ENCODE results near the gene CCDC69. TPM values are rescaled to one million over a fixed set of nuclear protein-coding genes. Genes with fewer than 3 reads are reported as not detected.

Gene CCDC69
- total RNA-seq, 6 experiments from 2014 or later, result 0.43 to 1.1 (median 0.71) TPM

DNA sequence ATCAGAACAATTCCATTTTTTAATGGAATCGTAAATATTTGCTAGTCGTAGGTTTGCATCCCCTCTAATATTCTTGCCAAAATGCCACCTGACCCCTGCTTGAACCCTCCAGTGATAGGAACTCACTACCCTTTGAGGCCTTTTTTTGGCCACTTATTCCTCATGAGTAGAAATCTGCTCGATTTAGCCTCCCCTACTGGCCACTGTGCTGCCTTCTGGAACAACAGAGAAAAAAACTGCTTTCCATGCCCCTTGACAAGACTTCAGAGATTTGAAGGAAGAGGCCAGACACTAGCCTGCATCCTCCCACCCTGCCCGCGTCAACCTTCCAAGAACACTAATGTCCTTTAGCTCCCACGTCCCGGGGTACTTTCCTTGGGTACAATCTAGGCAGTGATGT lies 4.1 kb downstream of the CCDC69 start:
- TF ChIP-seq, protein P1, sequence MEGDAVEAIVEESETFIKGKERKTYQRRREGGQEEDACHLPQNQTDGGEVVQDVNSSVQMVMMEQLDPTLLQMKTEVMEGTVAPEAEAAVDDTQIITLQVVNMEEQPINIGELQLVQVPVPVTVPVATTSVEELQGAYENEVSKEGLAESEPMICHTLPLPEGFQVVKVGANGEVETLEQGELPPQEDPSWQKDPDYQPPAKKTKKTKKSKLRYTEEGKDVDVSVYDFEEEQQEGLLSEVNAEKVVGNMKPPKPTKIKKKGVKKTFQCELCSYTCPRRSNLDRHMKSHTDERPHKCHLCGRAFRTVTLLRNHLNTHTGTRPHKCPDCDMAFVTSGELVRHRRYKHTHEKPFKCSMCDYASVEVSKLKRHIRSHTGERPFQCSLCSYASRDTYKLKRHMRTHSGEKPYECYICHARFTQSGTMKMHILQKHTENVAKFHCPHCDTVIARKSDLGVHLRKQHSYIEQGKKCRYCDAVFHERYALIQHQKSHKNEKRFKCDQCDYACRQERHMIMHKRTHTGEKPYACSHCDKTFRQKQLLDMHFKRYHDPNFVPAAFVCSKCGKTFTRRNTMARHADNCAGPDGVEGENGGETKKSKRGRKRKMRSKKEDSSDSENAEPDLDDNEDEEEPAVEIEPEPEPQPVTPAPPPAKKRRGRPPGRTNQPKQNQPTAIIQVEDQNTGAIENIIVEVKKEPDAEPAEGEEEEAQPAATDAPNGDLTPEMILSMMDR (IDR thresholded peaks at IDR 0.05), result peak; percentile 55
- H3K4me1 Mint-ChIP-seq (ENCODE audit: low read depth), result peaks cover 13% of the 10 kb centered on the region
- no peak overlapping the region for H3K27ac Mint-ChIP-seq
- H3K36me3 Mint-ChIP-seq (ENCODE audit: low read depth), result no peaks in the 10 kb centered on the region
- no peak overlapping the region for H3K4me3 Mint-ChIP-seq
- DNase-seq, result no peak
- peaks cover 10% of the 10 kb centered on the region for H3K27me3 Mint-ChIP-seq (ENCODE audit: insufficient read depth)
- H3K9me3 Mint-ChIP-seq, result no peaks in the 10 kb centered on the region

DNA sequence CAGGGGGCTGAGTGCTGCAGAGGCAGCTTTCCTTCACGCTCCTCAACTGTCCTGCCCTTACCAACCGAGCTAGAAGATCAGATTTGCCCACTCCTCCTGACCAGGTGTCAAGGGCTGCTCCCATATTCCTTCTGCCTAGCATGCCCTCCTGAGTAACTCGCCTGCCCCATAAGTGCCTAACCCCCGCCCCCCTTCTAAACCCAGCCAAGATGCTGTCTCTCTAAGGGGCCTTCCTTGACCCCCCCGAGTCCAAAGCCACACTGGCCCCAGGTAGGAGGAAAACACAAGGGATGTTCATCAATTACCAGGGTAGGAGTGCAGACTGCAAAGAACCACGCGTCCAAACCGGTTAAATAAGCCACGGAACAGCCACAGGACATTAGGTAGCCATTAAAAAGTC lies 4.8 kb downstream of the CCDC69 start:
- Mint-ChIP-seq H3K4me3 (no peak overlapping the region), H3K27me3 (ENCODE audit: insufficient read depth) (peaks cover 10% of the 10 kb centered on the region), H3K27ac (no peak overlapping the region), H3K36me3 (ENCODE audit: low read depth) (no peaks in the 10 kb centered on the region), H3K4me1 (ENCODE audit: low read depth) (peaks cover 9% of the 10 kb centered on the region), H3K9me3 (no peaks in the 10 kb centered on the region)
- no peak for DNase-seq
- TF ChIP-seq, protein P1 (IDR thresholded peaks at IDR 0.05), result no peak

DNA sequence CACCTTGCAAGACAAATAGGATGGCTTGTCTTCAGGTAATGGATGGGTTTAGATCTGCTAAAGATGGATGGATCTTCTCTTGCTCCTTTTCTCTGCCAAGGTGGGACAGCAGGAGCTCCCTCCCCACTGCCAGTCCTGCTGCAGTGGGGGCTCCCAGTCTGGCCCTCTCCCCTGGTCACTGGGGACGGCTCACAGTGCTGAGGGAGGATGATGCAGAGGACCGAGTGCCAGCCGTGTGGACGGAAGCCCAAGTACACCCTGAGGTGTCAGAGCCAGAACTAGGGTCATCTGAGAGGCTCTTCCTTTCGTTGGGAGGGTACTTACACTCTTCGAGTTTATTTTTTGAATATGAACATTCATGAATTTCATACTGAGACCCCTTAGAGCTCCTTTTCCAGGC lies 5.7 kb downstream of the CCDC69 start:
- peaks cover 10% of the 10 kb centered on the region for H3K27me3 Mint-ChIP-seq (ENCODE audit: insufficient read depth)
- TF ChIP-seq, protein P1 (IDR thresholded peaks at IDR 0.05), result no peak
- H3K4me1 Mint-ChIP-seq (ENCODE audit: low read depth), result peaks cover 7% of the 10 kb centered on the region
- no peak overlapping the region for H3K27ac Mint-ChIP-seq
- no peak overlapping the region for H3K4me3 Mint-ChIP-seq
- no peaks in the 10 kb centered on the region for H3K36me3 Mint-ChIP-seq (ENCODE audit: low read depth)
- no peaks in the 10 kb centered on the region for H3K9me3 Mint-ChIP-seq
- DNase-seq, result no peak

DNA sequence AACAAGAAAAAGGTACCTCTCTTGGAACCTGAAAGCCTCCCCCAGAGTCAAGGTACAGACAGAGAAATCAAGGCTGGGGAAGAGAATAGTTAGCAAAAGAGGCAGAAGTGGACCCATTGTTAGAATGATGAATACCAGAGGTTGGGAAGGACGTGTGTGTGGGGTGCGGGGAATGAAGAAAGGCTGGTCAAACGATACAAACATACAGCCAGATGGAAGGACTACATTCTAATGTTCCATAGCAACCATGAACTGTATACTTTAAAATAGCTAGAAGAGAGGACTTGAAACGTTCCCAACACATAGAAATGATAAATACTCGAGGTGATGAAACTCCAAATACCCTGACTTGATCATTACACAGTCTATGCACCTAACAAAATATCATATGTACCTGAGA lies 7.1 kb downstream of the CCDC69 start:
- Mint-ChIP-seq H3K27me3 (ENCODE audit: insufficient read depth) (peaks cover 16% of the 10 kb centered on the region), H3K4me3 (no peak overlapping the region), H3K36me3 (ENCODE audit: low read depth) (no peaks in the 10 kb centered on the region), H3K27ac (no peak overlapping the region), H3K4me1 (ENCODE audit: low read depth) (peaks cover 6% of the 10 kb centered on the region), H3K9me3 (no peaks in the 10 kb centered on the region)
- DNase-seq, result no peak
- TF ChIP-seq, protein P1 (IDR thresholded peaks at IDR 0.05), result no peak

GRCh38 chr5:151215546-151215880 lies 8.4 kb downstream of the CCDC69 start:
- Mint-ChIP-seq H3K36me3 (ENCODE audit: low read depth) (no peaks in the 10 kb centered on the region), H3K4me1 (ENCODE audit: low read depth) (no peaks in the 10 kb centered on the region), H3K4me3 (no peak overlapping the region), H3K27me3 (ENCODE audit: insufficient read depth) (peaks cover 12% of the 10 kb centered on the region), H3K9me3 (no peaks in the 10 kb centered on the region), H3K27ac (no peak overlapping the region)
- no peak for DNase-seq
- TF ChIP-seq, protein P1 (IDR thresholded peaks at IDR 0.05), result no peak

Data from HFFc6 (cell line).